ENCODE data around the gene SKP1. TPM values are rescaled to one million over a fixed set of nuclear protein-coding genes. Genes with fewer than 3 reads are reported as not detected.

Gene SKP1
- total RNA-seq, 1 experiment from 2014 or later = 348 TPM

DNA sequence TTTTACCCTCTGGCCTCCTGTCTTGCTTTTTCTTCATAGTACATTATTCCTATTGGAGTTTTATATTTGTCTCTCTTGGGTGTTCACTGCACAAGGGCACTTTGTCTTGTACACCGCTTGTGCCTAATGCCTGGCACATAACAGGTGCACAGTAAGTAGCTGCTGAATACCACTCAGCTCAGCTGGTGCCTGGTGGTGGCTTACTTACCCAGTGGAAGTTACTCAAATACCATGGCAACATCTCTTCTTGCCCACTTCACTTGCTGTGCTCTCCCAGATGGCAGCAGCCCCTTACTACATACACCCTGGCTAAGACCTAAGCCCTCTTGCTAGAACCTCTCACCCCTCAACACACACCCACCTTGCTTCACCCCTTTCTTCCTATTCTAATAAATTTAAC is 11.3 kb upstream of the SKP1 start:
- no peaks in the 10 kb centered on the region; the same call in 1 of the 2 replicates for H3K27me3 Mint-ChIP-seq (ENCODE audit: low read depth)
- H2AK5ac ChIP-seq (ENCODE audit: insufficient read length, low read length) = no peak overlapping the region
- no CpG with 5 or more reads among the region's 1 CpG for WGBS (ENCODE audit: extremely low coverage, insufficient read length, low lambda C conversion rate)

More for the DNA sequence above, 11.3 kb upstream of the SKP1 start:
- H4K20me1 ChIP-seq (ENCODE audit: control insufficient read depth, insufficient read depth, insufficient read length) = no peaks in the 10 kb centered on the region
- H3K23ac ChIP-seq (ENCODE audit: insufficient read length, low read depth, low read length) = no peak overlapping the region
- no peaks in the 10 kb centered on the region for H3K27me3 ChIP-seq (ENCODE audit: insufficient read depth, low read length)
- no peak overlapping the region for H4K8ac ChIP-seq (replicated peaks; ENCODE audit: insufficient read length, low read depth, low read length)
- no peak overlapping the region for H4K91ac ChIP-seq (ENCODE audit: insufficient read length, low read depth, low read length)
- H3K14ac ChIP-seq (ENCODE audit: insufficient read depth, low read length) = no peak overlapping the region
- no peak overlapping the region for H3K4ac ChIP-seq (ENCODE audit: low read depth, low read length)
- no peak overlapping the region for H3K56ac ChIP-seq (ENCODE audit: insufficient read length, low read depth, low read length)
- H2BK15ac ChIP-seq (ENCODE audit: low read depth, low read length) = no peak overlapping the region
- no peaks in the 10 kb centered on the region for H3K79me1 ChIP-seq (ENCODE audit: insufficient read depth, low read depth, low read length, poor library complexity, severe bottlenecking)
- no peaks in the 10 kb centered on the region for H3K36me3 Mint-ChIP-seq (ENCODE audit: insufficient read depth in 1 of 3, low read depth in 3 of 3)
- H3K79me2 ChIP-seq (ENCODE audit: insufficient read depth, low read length) = no peaks in the 10 kb centered on the region
- no peaks in the 10 kb centered on the region for H3K23me2 ChIP-seq (ENCODE audit: insufficient read length, low read depth, low read length, poor library complexity, severe bottlenecking)
- H3K27ac ChIP-seq (ENCODE audit: insufficient read length, low read depth, low read length) = no peak overlapping the region
- no peak overlapping the region for H2AFZ ChIP-seq (ENCODE audit: low read length)
- no peaks in the 10 kb centered on the region for H3K9me3 ChIP-seq (ENCODE audit: control insufficient read depth, low read depth, low read length)
- no peak for DNase-seq
- H2BK20ac ChIP-seq (ENCODE audit: low read depth, low read length, poor library complexity, severe bottlenecking) = no peak overlapping the region
- no peak overlapping the region for H3K4me3 Mint-ChIP-seq
- H2BK5ac ChIP-seq (ENCODE audit: insufficient read length, low read length) = no peak overlapping the region
- TF ChIP-seq, protein P1, sequence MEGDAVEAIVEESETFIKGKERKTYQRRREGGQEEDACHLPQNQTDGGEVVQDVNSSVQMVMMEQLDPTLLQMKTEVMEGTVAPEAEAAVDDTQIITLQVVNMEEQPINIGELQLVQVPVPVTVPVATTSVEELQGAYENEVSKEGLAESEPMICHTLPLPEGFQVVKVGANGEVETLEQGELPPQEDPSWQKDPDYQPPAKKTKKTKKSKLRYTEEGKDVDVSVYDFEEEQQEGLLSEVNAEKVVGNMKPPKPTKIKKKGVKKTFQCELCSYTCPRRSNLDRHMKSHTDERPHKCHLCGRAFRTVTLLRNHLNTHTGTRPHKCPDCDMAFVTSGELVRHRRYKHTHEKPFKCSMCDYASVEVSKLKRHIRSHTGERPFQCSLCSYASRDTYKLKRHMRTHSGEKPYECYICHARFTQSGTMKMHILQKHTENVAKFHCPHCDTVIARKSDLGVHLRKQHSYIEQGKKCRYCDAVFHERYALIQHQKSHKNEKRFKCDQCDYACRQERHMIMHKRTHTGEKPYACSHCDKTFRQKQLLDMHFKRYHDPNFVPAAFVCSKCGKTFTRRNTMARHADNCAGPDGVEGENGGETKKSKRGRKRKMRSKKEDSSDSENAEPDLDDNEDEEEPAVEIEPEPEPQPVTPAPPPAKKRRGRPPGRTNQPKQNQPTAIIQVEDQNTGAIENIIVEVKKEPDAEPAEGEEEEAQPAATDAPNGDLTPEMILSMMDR (conservative IDR thresholded peaks at IDR 0.05) = no peak
- no peak overlapping the region for H3K18ac ChIP-seq (ENCODE audit: insufficient read length, low read depth, low read length)
- peaks cover 2 to 3% of the 10 kb centered on the region in 2 experiments; a peak in 3 of 4 replicates for H3K4me1 Mint-ChIP-seq
- H2BK120ac ChIP-seq (ENCODE audit: low read depth, low read length, poor library complexity, severe bottlenecking) = no peak overlapping the region
- no peak overlapping the region for H3K4me2 ChIP-seq (ENCODE audit: insufficient read depth, insufficient read length, low read length)
- no peaks in the 10 kb centered on the region for H3K4me1 ChIP-seq (ENCODE audit: insufficient read depth, low read length)
- H3K27ac Mint-ChIP-seq = no peak overlapping the region
- H2BK12ac ChIP-seq (ENCODE audit: insufficient read length, low read depth, low read length) = no peak overlapping the region
- no peaks in the 10 kb centered on the region for H3K9me3 Mint-ChIP-seq
- no peak overlapping the region for H4K5ac ChIP-seq (ENCODE audit: insufficient read length, low read depth, low read length)
- H3K9ac ChIP-seq (ENCODE audit: extremely low read depth, insufficient read length, low read length) = no peak overlapping the region
- no peak overlapping the region for H3T11ph ChIP-seq (ENCODE audit: low read length)
